HG03159 (cell line): Measurements from ENCODE around the gene GTF2I.
"Not testable (repeated sequence)": the region's sequence is repeated elsewhere in the genome, so short reads cannot be mapped to it uniquely, and the experiment has no call there.

Source experiments
- ATAC-seq: cut with Tn5 transposase; IDR thresholded peaks from one replicate; pipeline ENCODE4 v1.9.1; 2021; ENCODE audit warnings: mild to moderate bottlenecking, moderate library complexity; ENCODE audit not compliant: unreplicated experiment

Gene GTF2I

DNA sequence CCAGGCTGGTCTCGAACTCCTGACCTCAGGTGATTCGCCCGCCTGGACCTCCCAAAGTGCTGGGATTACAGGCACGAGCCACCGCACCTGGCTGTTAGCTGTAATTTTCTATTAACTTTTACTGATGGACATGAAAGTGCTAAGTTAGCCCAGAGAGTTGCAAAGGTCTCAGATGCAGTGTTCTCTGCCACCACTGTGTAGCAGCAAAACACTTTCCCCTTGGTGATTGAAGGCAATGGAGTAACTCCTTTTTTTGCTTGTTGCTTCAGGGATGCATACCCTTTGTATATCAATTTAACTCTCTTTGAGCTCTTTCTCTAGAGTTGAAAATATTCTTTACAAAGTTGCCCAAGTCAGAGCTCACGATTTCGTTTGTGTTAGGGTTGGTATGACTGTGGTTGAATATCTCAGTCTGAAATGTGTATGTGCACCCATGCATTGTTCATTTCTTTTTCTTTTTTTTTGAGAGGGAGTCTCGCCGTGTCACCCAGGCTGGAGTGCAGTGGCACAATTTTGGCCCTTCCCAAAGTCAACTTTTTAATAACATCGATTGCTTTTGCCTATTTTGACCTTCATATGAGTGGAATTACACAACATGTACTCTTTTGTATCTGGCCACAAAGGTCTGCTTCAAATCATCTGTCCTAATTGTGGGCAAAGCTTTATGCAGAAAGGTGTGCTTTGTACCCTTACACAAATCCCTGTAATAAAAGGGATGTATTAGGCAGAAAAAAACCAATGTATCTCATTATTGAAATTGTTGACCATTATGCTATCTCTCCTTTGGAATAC lies 52.6 kb downstream of the GTF2I start:
- ATAC-seq: no peak

GRCh38 chr7:74713567-74713966 lies 56.0 kb downstream of the GTF2I start:
- no peak for ATAC-seq

DNA sequence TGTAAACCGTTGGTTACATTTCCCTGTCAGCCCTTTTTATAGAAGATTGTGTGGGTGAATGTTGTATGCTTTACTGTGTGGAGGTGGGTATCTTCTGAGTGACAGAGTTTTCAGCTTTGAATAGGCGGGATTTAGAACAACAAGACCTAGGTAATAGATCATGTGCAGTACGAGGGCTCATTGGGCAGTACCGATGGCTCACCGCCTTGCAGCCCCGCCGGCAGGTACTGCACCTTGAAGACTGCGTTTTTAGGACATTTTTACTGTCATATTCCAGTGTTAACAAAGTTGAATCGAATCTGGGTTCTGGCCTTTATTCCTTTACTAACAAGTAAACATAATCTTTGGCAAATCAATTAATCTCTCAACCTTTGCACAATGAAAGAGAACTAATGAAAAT lies 60.4 kb downstream of the GTF2I start:
- ATAC-seq: no peak

GRCh38 chr7:74718336-74718735 lies 60.8 kb downstream of the GTF2I start:
- no peak for ATAC-seq

- ATAC-seq: no peak
Observed at GRCh38 chr7:74722153-74722552, 64.6 kb downstream of the GTF2I start.

DNA sequence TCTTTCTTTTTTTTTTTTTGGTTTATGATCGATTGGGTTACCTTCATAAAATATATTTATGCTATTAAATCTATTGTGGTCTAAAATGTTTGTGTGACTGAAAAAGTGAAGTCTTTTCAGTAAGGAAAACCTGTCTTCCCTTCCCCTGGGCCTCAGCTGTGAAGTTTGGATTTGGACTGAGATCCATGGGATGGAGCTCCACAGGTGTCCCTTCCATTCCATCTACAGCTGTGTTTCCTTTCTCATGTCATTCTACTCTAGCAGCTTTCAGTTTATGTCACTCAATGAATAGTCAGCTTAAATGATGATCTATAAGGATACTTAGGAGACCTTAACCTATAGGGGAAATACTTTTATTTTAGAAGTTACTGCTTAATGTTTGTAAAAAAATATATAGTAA lies 68.3 kb downstream of the GTF2I start:
- no peak for ATAC-seq

DNA sequence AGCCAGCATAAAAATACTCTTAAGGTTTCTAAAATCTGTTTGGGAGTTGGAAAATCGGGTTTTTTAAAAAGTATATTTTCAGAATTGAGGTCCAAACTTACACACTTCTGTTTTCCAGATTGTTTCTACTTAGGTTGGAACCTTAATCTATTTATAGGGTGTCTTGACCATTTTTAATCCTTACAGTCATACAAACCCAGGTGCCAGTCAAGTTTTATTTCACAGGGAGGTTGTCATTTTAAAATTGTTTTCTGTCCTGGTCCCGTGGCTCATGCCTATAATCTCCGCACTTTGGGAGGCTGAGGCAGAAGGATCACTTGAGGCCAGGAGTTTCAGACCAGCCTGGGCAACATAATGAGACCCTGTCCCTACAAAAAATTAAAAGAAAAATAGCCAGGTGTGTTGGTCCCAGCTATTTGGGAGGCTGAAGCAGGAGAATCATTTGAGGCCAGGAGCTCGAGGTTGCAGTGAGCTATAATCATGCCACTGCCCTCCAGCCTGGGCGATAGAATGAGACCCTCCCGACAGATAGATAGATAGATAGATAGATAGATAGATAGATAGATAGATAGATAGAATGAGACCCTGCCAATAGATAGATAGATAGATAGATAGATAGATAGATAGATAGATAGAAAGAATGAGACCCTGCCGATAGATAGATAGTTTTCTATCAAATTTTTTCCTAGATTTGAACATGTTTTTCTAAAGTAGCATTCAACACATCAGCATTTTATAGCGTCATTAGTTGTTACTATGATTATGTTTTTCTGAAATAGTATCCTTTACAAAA lies 69.0 kb downstream of the GTF2I start:
- no peak for ATAC-seq

GRCh38 chr7:74728686-74729085 lies 71.2 kb downstream of the GTF2I start:
- ATAC-seq: not testable (repeated sequence)

DNA sequence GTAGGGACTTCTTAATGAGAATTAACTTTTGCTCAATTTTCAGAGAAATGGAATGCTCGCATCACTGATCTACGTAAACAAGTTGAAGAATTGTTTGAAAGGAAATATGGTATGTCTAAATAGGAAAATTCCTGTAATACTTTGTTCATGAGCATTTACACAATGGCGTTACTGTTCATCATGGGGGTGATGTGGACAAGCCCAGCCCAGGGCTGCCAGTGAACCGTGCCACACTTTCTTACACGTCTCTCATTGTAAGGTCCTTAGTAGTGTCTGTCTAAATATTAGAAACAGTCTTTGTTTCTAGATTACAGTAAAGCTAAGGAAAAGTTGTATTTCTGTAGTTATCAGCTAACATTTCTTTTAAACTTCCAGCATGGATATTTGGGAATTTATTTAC lies 72.7 kb downstream of the GTF2I start:
- not testable (repeated sequence) for ATAC-seq

GRCh38 chr7:74739974-74740703 lies 82.6 kb downstream of the GTF2I start:
- ATAC-seq: not testable (repeated sequence)

GRCh38 chr7:74743936-74744557 lies 86.5 kb downstream of the GTF2I start:
- not testable (repeated sequence) for ATAC-seq

DNA sequence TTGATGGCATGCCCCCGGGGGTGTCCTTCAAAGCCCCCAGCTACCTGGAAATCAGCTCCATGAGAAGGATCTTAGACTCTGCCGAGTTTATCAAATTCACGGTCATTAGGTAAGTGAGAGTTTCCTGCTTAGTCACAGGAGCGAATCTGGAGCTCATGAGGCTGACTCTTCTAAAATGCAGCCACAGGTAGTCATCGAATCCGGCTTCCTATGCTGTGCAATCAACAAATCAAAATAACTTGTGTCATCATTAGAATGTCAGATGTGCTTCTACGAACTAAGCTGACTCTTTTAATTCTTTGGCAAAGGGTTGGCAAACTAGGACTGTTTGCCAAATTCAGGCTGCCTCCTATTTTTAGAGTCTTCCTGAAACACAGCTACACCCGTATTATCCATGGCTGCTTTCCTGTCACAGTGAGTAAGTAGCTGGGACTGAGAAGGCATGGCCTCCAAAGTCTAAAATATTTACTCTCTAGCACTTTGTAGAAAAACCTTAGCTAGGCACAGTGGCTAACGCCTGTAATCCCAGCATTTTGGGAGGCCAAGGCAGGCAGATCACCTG lies 96.5 kb downstream of the GTF2I start:
- not testable (repeated sequence) for ATAC-seq

GRCh38 chr7:74756673-74757072 lies 99.2 kb downstream of the GTF2I start:
- not testable (repeated sequence) for ATAC-seq

DNA sequence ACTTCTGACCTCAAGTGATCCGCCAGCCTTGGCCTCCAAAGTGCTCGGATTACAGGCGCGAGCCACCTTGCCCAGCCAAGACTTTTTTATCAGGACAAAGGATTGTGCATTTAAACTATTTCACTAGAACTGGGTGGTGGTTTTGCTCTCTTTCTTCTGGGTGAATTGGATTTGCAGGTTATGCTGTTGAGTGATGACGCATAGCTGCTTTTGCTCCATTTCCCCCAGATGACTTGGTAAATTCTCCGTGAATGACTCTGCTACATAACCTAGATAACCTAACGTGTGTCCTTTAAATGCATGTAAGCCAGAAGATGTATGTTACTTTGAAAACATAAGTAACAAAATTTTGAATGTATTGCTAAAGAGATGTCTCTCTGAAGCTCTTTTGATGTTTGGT lies 100.8 kb downstream of the GTF2I start:
- not testable (repeated sequence) for ATAC-seq

- ATAC-seq: not testable (repeated sequence)
Observed at GRCh38 chr7:74758982-74759381, 101.5 kb downstream of the GTF2I start.

- not testable (repeated sequence) for ATAC-seq
Observed at GRCh38 chr7:74765205-74765918, 107.8 kb downstream of the GTF2I start.

DNA sequence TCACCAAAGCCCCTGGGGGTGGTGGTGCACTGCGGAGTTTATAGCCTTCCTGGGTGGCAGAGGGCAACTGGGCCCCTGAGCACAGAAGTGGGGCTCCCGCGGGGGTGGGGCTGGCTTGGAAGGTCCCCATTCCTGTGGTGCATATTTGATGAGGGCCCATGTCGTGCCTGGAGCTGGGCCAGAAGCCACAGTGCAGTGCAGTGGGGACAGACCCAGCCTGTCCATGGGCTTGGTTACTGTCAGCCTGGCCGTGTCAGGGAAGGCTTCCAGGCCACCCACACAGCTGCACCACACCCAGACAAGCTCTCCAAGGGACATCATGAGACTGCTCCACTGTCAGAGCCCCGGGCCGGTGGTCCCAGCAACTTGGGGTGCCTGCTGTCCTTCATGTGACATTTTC lies 109.0 kb downstream of the GTF2I start:
- not testable (repeated sequence) for ATAC-seq

- not testable (repeated sequence) for ATAC-seq
Observed at GRCh38 chr7:74766991-74767390, 109.5 kb downstream of the GTF2I start.

DNA sequence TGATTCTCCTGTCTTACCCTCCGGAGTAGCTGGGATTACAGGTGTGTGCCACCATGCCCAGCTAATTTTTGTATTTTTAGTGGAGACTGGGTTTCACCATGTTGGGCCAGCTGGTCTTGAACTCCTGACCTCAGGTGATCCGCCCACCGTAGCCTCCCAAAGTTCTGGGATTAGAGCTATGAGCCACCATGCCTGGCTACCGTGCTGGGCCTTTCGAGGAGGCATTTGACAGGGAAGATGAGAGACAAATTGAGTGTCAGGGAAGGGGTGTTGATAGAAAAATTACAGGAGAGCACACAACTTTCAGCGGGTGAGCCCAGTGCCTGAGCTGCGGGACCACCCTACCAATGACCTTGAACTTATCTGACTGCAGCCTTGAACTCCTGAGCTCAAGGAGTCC lies 112.5 kb downstream of the GTF2I start:
- not testable (repeated sequence) for ATAC-seq

DNA sequence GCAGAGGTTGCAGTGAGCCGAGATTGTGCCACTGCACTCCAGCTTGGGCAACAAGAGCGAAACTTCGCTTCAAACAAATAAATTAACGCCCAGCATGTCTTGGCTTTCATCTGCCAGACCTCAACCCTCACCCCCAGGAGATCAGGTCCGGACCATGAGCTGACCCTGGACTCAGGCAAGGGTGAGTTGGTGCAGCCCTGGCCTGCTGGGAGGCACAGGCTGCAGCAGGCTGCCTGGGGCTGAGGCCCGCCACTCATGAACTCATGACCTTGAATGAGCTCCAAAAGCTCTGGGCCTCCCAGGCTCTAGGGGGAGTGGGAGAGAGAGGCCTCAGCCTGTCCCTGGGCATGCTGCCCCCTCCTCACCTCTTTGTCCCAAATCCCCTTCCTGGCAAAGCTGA lies 114.6 kb downstream of the GTF2I start:
- ATAC-seq: not testable (repeated sequence)
